Hepatocyte (in vitro differentiated cells): ENCODE measurements around the gene NNAT.

Source experiments
- EZH2 ChIP-seq: fragments of 200-600 bp; sonication (generic); IDR thresholded peaks from 2 replicates; pipeline ENCODE4 v1.6.1; 2016; ENCODE audit warnings: antibody characterized with exemption, mild to moderate bottlenecking, borderline replicate concordance
- EZH2phosphoT487 ChIP-seq: fragments of 200-600 bp; sonication (generic); IDR thresholded peaks from one replicate; pipeline ENCODE4 v1.6.1; 2018; ENCODE audit warnings: antibody characterized with exemption, mild to moderate bottlenecking, low read depth, moderate library complexity; ENCODE audit not compliant: unreplicated experiment, severe bottlenecking
- TF ChIP-seq, protein P1 (sequence below): fragments of 200-600 bp; sonication (generic); IDR thresholded peaks from 2 replicates; pipeline ENCODE4 v1.5.1; 2016; ENCODE audit warnings: antibody characterized with exemption, mild to moderate bottlenecking; ENCODE audit not compliant: poor library complexity

- TF ChIP-seq, protein P1, sequence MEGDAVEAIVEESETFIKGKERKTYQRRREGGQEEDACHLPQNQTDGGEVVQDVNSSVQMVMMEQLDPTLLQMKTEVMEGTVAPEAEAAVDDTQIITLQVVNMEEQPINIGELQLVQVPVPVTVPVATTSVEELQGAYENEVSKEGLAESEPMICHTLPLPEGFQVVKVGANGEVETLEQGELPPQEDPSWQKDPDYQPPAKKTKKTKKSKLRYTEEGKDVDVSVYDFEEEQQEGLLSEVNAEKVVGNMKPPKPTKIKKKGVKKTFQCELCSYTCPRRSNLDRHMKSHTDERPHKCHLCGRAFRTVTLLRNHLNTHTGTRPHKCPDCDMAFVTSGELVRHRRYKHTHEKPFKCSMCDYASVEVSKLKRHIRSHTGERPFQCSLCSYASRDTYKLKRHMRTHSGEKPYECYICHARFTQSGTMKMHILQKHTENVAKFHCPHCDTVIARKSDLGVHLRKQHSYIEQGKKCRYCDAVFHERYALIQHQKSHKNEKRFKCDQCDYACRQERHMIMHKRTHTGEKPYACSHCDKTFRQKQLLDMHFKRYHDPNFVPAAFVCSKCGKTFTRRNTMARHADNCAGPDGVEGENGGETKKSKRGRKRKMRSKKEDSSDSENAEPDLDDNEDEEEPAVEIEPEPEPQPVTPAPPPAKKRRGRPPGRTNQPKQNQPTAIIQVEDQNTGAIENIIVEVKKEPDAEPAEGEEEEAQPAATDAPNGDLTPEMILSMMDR: no peak
- TF ChIP-seq EZH2phosphoT487 (no peak), EZH2 (no peak)
These were observed 37.3 kb downstream of the NNAT start for GRCh38 chr20:37558306-37558705.
